HG02759 (cell line): ENCODE measurements around the gene WDR33.
A peak's percentile ranks its signal among the peaks of the same experiment; 100 is the strongest.
"Not testable (repeated sequence)": the region's sequence is repeated elsewhere in the genome, so short reads cannot be mapped to it uniquely, and the experiment has no call there.

Source experiments
- ATAC-seq: cut with Tn5 transposase; IDR thresholded peaks from one replicate; pipeline ENCODE4 v1.9.1; 2021; ENCODE audit warnings: mild to moderate bottlenecking, moderate library complexity; ENCODE audit not compliant: unreplicated experiment

Gene WDR33

DNA sequence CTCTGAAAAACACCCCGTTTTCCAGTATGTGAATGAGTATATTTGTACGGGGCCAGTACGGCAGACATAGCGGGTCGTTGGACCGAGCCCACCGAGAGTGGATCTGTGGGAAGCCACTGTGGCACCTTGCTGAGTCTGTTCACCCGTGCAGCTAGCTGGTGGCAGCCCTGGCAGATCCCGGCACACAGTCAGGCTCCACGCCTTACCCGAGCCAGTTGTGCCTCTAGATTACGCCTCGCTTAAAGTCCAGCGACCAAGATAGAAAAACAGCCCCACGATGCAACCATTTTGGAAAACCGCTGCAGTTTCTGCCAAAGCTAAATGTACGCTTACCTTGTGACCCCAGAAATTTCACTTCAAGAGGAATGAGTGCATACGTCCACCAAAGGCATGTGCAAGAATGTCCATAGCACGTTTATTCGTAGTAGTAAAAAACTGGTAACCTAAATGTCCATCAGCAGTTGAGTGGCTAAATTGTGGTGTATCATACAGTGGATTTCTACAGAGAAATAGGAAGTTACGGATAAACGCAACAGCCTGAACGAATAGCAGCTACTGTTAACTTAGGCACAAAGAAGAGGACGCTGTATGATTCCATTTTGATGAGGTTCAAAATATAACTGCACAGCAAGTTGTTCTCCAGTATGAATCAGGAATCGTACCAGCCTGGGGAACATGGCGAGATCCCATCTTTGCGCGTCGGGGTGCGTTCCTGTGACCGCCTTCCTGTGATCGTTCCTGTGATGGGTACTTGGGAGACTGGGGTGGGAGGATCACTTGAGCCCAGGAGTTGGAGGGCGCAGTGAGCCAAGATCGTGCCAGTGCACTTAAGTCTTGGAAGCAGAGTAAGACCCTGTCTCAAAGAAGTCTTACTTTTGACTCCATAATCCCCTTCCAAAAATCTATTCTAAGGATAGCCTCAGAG is 688 bp upstream of the WDR33 start:
- peak; percentile 37 for ATAC-seq

DNA sequence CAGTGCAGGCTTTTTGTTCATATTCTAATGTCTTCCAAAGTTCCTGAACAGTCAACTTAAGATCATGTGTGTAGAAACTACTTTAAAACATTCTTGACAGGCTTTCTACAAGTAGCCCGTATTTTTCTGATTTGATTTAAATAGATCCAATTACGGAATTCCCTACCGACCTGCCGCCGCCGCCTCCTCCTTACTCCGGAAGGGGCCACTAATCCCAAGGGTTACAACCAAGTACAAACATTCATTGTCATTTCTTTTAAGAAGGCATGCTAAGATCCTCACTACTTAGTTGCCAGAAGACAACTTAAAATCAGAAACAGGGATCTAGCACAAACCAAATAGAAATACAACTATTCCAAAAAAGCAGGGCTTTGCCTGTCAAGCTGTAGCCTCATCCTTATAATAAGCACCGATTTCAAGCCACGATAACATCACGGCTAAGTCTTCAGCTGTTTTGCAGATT is 784 bp downstream of the WDR33 start:
- ATAC-seq, result no peak

DNA sequence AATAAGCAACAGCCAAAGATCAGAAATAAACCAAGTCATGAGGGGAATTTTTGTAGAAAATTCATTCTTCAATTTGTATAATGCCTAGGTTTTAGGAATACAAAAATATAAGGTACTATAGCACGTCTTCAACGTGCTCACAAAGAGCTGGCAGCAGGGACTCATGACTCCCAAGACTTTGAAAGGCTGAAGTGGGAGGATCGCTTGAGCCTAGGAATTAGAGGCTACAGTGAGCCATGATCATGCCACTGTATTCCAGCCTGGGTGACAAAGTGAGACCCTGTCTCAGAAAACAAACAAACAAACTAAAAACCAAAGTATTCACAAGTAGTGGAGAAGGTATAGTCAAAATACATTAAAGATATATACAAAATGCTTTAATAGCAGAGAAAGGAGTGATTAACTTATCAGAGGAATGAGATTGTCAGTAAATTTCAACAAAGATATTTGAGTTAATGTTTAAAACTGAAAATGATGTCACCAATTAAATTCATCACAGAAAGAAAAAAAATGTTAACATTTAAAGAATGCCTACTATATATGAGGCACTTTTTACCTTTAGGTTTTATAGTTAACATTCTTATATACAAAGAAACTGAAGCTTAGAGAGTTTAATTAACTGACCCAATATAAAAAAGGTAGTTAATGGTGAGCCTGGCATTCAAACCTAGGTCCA is 3.2 kb downstream of the WDR33 start:
- no peak for ATAC-seq

GRCh38 chr2:127806860-127807259 is 4.1 kb downstream of the WDR33 start:
- ATAC-seq, result not testable (repeated sequence)

GRCh38 chr2:127805491-127805890 is 5.5 kb downstream of the WDR33 start:
- no peak for ATAC-seq

DNA sequence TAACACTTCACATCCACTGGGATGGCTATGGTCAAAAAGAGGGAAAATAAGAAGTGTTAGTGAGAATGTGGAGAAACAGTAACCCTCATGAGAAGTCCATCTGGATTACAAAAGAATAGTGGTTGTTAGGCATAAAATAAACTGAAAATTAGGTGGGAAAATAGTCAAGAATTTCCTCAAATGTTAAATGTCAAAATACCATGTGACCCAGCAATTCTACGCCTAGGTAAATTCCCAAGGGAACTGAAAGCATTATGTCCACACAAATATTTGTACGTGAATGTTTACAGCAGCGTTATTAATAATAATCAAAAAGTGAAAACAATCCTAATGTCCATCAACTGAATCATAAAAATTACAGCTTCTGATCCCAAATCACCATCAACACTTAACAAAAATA is 11.0 kb downstream of the WDR33 start:
- ATAC-seq, result no peak

DNA sequence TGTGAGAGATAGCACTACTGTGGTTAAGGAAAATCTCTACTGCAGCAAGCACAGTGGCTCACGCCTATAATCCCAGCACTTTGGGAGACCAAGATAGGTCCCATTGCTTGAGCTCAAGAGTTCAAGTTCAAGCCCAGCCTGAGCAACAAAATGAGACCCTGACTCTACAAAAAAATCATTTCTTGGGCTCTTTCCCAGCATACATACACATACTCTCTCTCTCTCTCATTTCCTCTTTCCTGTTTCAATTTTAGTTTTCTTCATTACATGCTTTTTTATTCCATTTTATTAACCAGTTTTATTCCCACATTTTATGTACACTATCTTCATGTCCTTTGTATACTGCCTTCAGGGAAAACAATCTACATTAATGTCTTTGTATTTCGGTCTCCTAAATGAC is 14.6 kb downstream of the WDR33 start:
- no peak for ATAC-seq

GRCh38 chr2:127794901-127795300 is 16.1 kb downstream of the WDR33 start:
- not testable (repeated sequence) for ATAC-seq

- no peak for ATAC-seq
Measured at GRCh38 chr2:127792805-127793204, 18.2 kb downstream of the WDR33 start.

DNA sequence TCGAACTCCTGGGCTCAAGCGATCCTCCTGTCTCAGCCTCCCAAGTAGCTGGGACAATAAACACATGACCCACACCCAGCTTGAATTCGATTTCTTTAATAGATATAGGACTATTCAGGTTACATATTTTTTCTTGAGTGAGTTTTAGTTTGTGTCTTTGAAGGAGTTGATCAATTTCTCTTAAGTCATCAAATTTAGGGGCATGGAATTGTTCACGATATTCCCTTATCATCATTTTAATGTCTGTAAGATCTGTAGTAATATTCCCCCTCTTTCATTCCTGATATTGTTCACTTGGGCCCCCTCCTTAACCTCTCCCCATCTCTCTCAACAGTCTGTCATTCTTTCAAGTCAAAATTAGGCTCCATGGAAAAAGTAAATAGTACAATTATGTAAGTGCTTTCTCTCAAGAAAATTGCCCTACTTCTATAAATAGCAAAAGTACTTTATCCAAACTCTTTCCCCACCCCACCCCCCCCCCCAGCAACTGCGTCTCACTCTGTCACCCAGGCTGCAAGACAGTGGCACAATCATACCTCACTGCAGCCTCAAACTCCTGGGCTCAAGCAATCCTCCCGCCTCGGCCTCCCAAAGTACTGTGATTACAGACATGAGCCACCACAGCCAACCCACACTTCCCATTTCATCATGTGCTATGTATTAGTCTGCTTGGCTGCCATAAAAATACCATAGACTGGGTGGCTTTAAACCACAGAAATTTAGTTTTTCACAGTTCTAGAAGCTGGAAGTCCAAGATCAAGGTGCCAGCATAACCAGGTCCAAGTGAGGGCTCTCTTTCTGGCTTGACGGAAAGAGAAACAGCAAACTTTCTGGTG is 20.1 kb downstream of the WDR33 start:
- ATAC-seq, result no peak

DNA sequence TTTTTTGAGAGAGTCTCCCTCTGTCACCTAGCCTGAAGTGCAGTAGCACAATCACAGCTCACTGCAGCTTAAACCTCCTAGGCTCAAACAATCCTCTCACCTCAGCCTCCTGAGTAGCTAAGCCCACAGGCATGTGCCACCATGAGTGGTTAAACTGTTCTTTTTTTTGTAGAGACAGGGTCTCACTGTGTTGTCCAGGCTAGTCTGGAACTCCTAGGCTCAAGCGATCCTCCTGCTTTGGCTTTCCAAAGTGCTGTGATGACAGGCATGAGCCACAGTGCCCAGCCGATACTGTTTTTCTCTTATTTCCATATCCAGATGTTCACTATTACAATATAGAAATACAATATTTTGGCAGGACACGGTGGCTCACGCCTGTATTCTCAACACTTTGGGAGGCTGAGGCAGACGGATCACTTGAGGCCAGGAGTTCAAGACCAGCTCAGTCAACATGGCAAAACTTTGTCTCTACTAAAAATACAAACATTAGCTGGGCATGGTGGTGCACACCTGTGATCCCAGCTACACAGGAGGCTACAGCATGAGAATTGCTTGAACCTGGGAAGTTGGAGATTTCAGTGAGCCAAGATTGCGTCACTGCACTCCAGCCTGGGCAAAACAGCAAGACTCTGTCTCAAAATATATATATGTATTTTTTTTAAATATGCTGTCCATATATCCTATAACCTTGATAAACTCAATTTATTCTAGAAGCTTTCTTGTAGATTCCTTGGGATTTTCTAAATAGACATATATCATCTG is 24.7 kb downstream of the WDR33 start:
- no peak for ATAC-seq

DNA sequence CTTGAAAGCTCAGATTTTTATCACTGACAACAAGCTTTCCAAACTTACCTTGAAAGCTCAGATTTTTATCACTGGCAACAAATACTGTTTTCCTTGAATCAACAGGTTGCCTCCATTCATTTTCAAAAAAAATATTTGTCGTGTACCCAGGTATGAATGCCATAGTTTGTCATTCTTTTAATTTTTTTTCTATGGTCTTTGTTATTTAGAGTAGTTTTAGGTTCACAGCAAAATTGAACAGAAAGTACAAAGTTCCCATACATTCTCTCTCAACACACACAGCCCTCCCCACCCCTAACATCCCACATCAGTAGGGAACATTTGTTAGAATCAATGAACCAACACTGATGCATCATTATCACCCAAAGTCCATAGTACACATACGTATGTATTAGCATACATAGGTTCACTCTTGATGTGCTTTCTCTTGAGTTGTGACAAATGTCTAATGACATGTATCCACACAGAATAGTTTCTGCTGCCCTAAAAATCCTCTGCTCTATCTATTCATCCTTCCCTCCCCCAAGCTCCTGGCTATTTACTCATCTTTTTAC is 25.9 kb downstream of the WDR33 start:
- no peak for ATAC-seq

GRCh38 chr2:127783101-127783500 is 27.9 kb downstream of the WDR33 start:
- no peak for ATAC-seq

- no peak for ATAC-seq
Measured at GRCh38 chr2:127778850-127779249, 32.1 kb downstream of the WDR33 start.

GRCh38 chr2:127778447-127778846 is 32.5 kb downstream of the WDR33 start:
- no peak for ATAC-seq

- no peak for ATAC-seq
Measured at GRCh38 chr2:127776122-127776780, 34.7 kb downstream of the WDR33 start.

DNA sequence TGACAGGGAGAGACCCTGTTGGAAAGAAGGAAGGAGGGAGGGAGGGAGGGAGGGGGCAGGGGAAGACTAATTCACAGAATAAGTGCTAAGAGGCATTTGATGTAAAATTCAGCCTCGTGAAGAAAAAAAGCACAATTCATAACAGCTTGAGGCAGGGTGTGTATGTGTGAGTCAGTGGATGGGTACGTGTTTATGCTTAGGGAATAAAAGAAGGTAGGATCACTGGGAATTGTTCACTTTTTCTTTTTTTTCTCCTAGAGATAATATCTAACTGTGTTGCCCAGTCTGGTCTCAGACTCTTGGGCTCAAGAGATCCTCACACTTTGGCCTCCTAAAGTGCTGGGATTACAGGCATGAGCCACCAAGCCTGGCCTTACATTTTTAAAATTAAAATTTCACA is 39.2 kb downstream of the WDR33 start:
- no peak for ATAC-seq

DNA sequence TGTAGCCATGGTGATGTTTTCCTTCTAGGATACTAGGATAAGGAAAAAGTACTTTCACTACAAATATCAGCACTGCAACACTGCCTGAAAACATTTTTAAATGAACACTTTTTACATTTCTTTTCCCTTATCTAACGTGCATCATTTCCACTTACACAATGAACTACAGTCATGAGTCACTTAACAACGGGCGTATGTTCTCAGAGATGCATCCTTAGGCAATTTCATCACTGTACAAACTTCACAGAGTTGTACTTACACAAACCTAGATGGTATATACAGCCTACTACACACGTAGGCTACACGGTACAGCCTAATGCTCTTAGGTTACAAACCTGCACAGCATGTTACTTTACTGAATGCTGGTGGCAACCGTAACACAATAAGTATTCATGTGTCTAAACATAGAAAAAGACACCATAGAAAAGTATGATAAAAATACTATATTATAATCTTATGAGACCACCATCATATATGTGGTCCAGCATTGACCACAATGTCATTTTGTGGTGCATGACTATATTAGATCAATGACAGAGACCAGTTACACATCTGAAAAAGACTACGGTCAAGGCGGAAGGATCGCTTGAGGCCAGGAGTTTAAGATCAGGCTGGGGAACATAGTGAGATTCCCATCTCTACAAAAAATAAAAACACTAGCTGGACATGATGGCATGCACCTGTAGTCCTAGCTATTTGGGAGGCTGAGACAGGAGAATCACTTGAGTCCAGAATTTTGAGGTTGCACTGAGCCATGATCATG is 39.8 kb downstream of the WDR33 start:
- ATAC-seq, result no peak

- ATAC-seq, result not testable (repeated sequence)
Measured at GRCh38 chr2:127770534-127770933, 40.4 kb downstream of the WDR33 start.
